Measurements from ENCODE around the gene SSX2IP. TPM values are rescaled to one million over a fixed set of nuclear protein-coding genes. Genes with fewer than 3 reads are reported as not detected.
A peak's percentile ranks its signal among the peaks of the same experiment; 100 is the strongest.

SSX2IP gene
- total and polyA plus RNA-seq, 9 of the 15 experiments (the other 6 are each of a cell fraction or from before 2014, with no cell fraction given) = 20.6 to 96.7 (median 61.7) TPM

GRCh38 chr1:84603223-84603622 lies 87.0 kb downstream of the SSX2IP start (continued):
- peak; percentile 29; the same call in 1 of the 2 replicates for TF ChIP-seq CBFA2T2 (conservative IDR thresholded peaks at IDR 0.05)
- TF ChIP-seq NEUROD1 (IDR thresholded peaks at IDR 0.05; ENCODE audit: borderline replicate concordance, low read depth, low read length, partially characterized antibody) = no peak

DNA sequence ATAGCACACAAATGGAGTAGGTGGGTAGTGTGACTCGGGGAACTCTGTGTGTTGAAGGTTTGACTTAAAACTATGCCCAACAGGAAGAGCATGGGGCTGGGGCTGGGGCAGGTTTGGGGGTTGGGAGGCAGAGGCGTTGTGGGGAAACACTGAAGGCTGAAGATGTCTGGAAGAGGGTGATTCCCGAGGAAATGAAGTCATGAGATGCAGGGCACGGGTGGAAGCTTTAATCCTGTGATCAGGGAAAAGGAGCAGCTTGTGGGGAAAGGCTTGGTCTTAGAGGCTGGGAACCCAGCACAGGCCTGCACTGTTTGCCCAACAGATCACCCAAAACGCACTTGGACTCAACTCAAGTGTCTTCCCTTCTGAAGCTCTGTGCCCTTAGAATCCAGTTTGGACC lies 89.5 kb downstream of the SSX2IP start:
- no peak overlapping the region for H3K9ac ChIP-seq (ENCODE audit: insufficient read depth in 1 of 2, low read depth in 2 of 2, low read length in 2 of 2)
- H3K27me3 ChIP-seq (ENCODE audit: control insufficient read depth in 2 of 2, insufficient read depth in 2 of 2, low read length in 2 of 2) = 0 out of 5 replicates have a peak, but pooled peaks cover 0 to 4% of the 10 kb centered on the region in 2 experiments
- 45% methylated on average over 3 of the region's 5 CpGs for WGBS (ENCODE audit: insufficient coverage, low coverage, missing lambda C conversion rate)
- no peak overlapping the region for H3K4me3 ChIP-seq
- H3K27ac ChIP-seq (ENCODE audit: extremely low read depth, low read depth, low read length) = no peak overlapping the region
- H3K9me3 ChIP-seq (replicated peaks; ENCODE audit: control insufficient read depth, insufficient read depth, low read depth, low read length) = no peaks in the 10 kb centered on the region
- no peaks in the 10 kb centered on the region for H4K20me1 ChIP-seq (replicated peaks; ENCODE audit: control insufficient read depth, insufficient read depth, low read length)
- in situ Hi-C loops (cut with MboI) = loop anchor here (25.0 kb wide), 1 partner anchor 688 kb away; no protein-coding TSS in a partner anchor
- H3K4me1 ChIP-seq (replicated peaks in 1 of 2; ENCODE audit: control insufficient read depth in 2 of 2, insufficient read depth in 2 of 2, low read length in 2 of 2) = peaks cover 7 to 14% of the 10 kb centered on the region in 2 experiments
- no peak overlapping the region for H3K4me2 ChIP-seq (ENCODE audit: insufficient read depth, low read length)
- H3K36me3 ChIP-seq (ENCODE audit: control insufficient read depth, insufficient read depth, low read length) = no peaks in the 10 kb centered on the region
- TF ChIP-seq MBD2 (IDR thresholded peaks at IDR 0.05; ENCODE audit: borderline replicate concordance, low read depth) (no peak), ZNF778 (CRISPR knock-in tag; IDR thresholded peaks at IDR 0.05) (no peak), U2AF1 (optimal IDR thresholded peaks at IDR 0.05; ENCODE audit: low read depth, low read length) (no peak), PHB2 (IDR thresholded peaks at IDR 0.05; ENCODE audit: low read depth) (no peak), SUPT5H (IDR thresholded peaks at IDR 0.05) (no peak), ZFPM2 (CRISPR knock-in tag; IDR thresholded peaks at IDR 0.05) (no peak), ZNF3 (CRISPR knock-in tag; IDR thresholded peaks at IDR 0.05) (no peak), NRF1 (conservative IDR thresholded peaks at IDR 0.05 in 1 of 2, IDR thresholded peaks at IDR 0.05 in 1 of 2) (no peak), TAL1 (IDR thresholded peaks at IDR 0.05) (no peak), CREB1 (IDR thresholded peaks at IDR 0.05) (no peak), CREB1 (CRISPR knock-in tag; IDR thresholded peaks at IDR 0.05) (no peak), ESRRA (IDR thresholded peaks at IDR 0.05; ENCODE audit: borderline replicate concordance, low read depth) (no peak)
- TF ChIP-seq, protein P1, sequence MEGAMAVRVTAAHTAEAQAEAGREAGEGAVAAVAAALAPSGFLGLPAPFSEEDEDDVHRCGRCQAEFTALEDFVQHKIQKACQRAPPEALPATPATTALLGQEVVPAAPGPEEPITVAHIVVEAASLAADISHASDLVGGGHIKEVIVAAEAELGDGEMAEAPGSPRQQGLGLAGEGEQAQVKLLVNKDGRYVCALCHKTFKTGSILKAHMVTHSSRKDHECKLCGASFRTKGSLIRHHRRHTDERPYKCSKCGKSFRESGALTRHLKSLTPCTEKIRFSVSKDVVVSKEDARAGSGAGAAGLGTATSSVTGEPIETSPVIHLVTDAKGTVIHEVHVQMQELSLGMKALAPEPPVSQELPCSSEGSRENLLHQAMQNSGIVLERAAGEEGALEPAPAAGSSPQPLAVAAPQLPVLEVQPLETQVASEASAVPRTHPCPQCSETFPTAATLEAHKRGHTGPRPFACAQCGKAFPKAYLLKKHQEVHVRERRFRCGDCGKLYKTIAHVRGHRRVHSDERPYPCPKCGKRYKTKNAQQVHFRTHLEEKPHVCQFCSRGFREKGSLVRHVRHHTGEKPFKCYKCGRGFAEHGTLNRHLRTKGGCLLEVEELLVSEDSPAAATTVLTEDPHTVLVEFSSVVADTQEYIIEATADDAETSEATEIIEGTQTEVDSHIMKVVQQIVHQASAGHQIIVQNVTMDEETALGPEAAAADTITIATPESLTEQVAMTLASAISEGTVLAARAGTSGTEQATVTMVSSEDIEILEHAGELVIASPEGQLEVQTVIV (CRISPR knock-in tag; IDR thresholded peaks at IDR 0.05; ENCODE audit: borderline replicate concordance) = no peak
- intact Hi-C loops (cut with micrococcal nuclease) = loop anchor here (5.0 kb wide), 3 partner anchors 58 to 668 kb away; partner anchors contain the start of gene PRKACB
- H2AFZ ChIP-seq (ENCODE audit: low read depth, low read length) = no peak overlapping the region
- H3K79me2 ChIP-seq (ENCODE audit: control insufficient read depth, insufficient read depth, low read length) = no peaks in the 10 kb centered on the region
- POLR2A ChIA-PET = interaction anchor here (1.0 kb wide), 1 partner anchor 196 kb away, joined by 3 read pairs; no protein-coding TSS in a partner anchor
- no TSS peak for BruUV-seq (replicated peaks)
- FAIRE-seq (no peak), DNase-seq (ENCODE audit: extremely low read depth in 1 of 4, low spot score in 3 of 4) (no peak), ATAC-seq (no peak)
- CTCF ChIA-PET (ENCODE audit: low intra/inter-chr PET ratio) = no interaction called here
- no peaks in the 10 kb centered on the region for H3K9me1 ChIP-seq (ENCODE audit: control insufficient read depth, insufficient read depth, low read length)

All from K562 (cell line).